Activated CD4-positive, alpha-beta T cell treated with anti-CD3 and anti-CD28 coated beads for 48 hours (primary cell): ENCODE results near the gene CCDC73.

Experiments used
- DNase-seq: peaks from one replicate; pipeline ENCODE4 v3.0.0-alpha.2; 2020

The CCDC73 gene

GRCh38 chr11:32583459-32584271, 210.8 kb downstream of the CCDC73 start, which contains the start of gene EIF3M:
Gene EIF3M (plus strand): TSS chr11:32583831. CDS start chr11:32583888, 57 bp downstream.
- DNase-seq = peak; percentile 97

GRCh38 chr11:32581556-32581955, 212.9 kb downstream of the CCDC73 start:
- no peak for DNase-seq

- DNase-seq = no peak
These were observed 213.5 kb downstream of the CCDC73 start for GRCh38 chr11:32580967-32581366.

- no peak for DNase-seq
These were observed 218.0 kb downstream of the CCDC73 start for GRCh38 chr11:32576456-32576855.

- DNase-seq = no peak
These were observed 219.4 kb downstream of the CCDC73 start for GRCh38 chr11:32575070-32575469.

- DNase-seq = no peak
These were observed 220.0 kb downstream of the CCDC73 start for GRCh38 chr11:32574421-32574820.

GRCh38 chr11:32573228-32573627, 221.2 kb downstream of the CCDC73 start:
- DNase-seq = no peak

GRCh38 chr11:32571039-32571438, 223.4 kb downstream of the CCDC73 start:
- no peak for DNase-seq

GRCh38 chr11:32569313-32569881, 225.1 kb downstream of the CCDC73 start:
- DNase-seq = no peak

- DNase-seq = no peak
These were observed 227.3 kb downstream of the CCDC73 start for GRCh38 chr11:32567154-32567553.

- no peak for DNase-seq
These were observed 227.9 kb downstream of the CCDC73 start for GRCh38 chr11:32566517-32566916.

GRCh38 chr11:32563600-32563959, 230.9 kb downstream of the CCDC73 start:
- DNase-seq = no peak

- DNase-seq = no peak
These were observed 231.4 kb downstream of the CCDC73 start for GRCh38 chr11:32562839-32563599.

- no peak for DNase-seq
These were observed 232.6 kb downstream of the CCDC73 start for GRCh38 chr11:32561835-32562234.

GRCh38 chr11:32555895-32556294, 238.6 kb downstream of the CCDC73 start:
- no peak for DNase-seq

GRCh38 chr11:32555091-32555490, 239.4 kb downstream of the CCDC73 start:
- no peak for DNase-seq
